BLaER1 (cell line): Measurements from ENCODE around the gene NTM.

Experiments used
- H3K27ac ChIP-seq: shearing (Covaris generic); formaldehyde crosslinking; 2 replicates; pipeline ENCODE4 v1.8.1; 2022
- H3K27me3 ChIP-seq: shearing (Covaris generic); formaldehyde crosslinking; 2 replicates; pipeline ENCODE4 v1.8.1; 2022
- H3K36me3 ChIP-seq: shearing (Covaris generic); formaldehyde crosslinking; 2 replicates; pipeline ENCODE4 v1.8.1; 2022
- H3K4me1 ChIP-seq: shearing (Covaris generic); formaldehyde crosslinking; 2 replicates; pipeline ENCODE4 v1.8.1; 2022
- H3K4me2 ChIP-seq: shearing (Covaris generic); formaldehyde crosslinking; 2 replicates; pipeline ENCODE4 v1.8.1; 2022
- H3K4me3 ChIP-seq: shearing (Covaris generic); formaldehyde crosslinking; 2 replicates; pipeline ENCODE4 v1.8.1; 2022
- H3K9ac ChIP-seq: shearing (Covaris generic); formaldehyde crosslinking; 2 replicates; pipeline ENCODE4 v1.8.1; 2022
- H3K9me3 ChIP-seq: shearing (Covaris generic); formaldehyde crosslinking; 2 replicates; pipeline ENCODE4 v1.8.1; 2022
- H4K20me1 ChIP-seq: shearing (Covaris generic); formaldehyde crosslinking; 2 replicates; pipeline ENCODE4 v1.8.1; 2022
- Cebpa-rat ChIP-seq: shearing (Covaris generic); IDR thresholded peaks from 2 replicates; pipeline ENCODE4 v1.8.1; 2022

NTM gene

GRCh38 chr11:131618201-131618600 is 247.8 kb downstream of the NTM start:
- H3K9ac ChIP-seq, result no peak overlapping the region

GRCh38 chr11:131622193-131622592 is 251.8 kb downstream of the NTM start:
- no peak overlapping the region for H3K4me2 ChIP-seq
- no peak overlapping the region for H3K9ac ChIP-seq
- no peak for TF ChIP-seq Cebpa-rat
- no peaks in the 10 kb centered on the region for H3K9me3 ChIP-seq
- no peaks in the 10 kb centered on the region for H4K20me1 ChIP-seq
- H3K4me1 ChIP-seq, result no peaks in the 10 kb centered on the region
- H3K4me3 ChIP-seq, result no peak overlapping the region
- no peak overlapping the region for H3K27ac ChIP-seq
- H3K36me3 ChIP-seq, result no peaks in the 10 kb centered on the region
- peaks cover 9% of the 10 kb centered on the region; the same call in 1 of the 2 replicates for H3K27me3 ChIP-seq

More at GRCh38 chr11:131618201-131618600, 247.8 kb downstream of the NTM start:
- no peak for TF ChIP-seq Cebpa-rat
- Histone ChIP-seq H3K27ac (no peak overlapping the region), H3K4me1 (no peaks in the 10 kb centered on the region), H3K4me2 (no peak overlapping the region), H3K9me3 (no peaks in the 10 kb centered on the region), H3K36me3 (no peaks in the 10 kb centered on the region), H3K4me3 (no peak overlapping the region), H3K27me3 (no peaks in the 10 kb centered on the region), H4K20me1 (no peaks in the 10 kb centered on the region)

- Histone ChIP-seq H3K27ac (no peak overlapping the region), H3K9me3 (no peaks in the 10 kb centered on the region), H4K20me1 (no peaks in the 10 kb centered on the region), H3K27me3 (peaks cover 16% of the 10 kb centered on the region; the same call in 1 of the 2 replicates), H3K4me1 (no peaks in the 10 kb centered on the region), H3K36me3 (no peaks in the 10 kb centered on the region), H3K4me3 (no peak overlapping the region), H3K9ac (no peak overlapping the region), H3K4me2 (no peak overlapping the region)
- TF ChIP-seq Cebpa-rat, result no peak
These were observed 254.1 kb downstream of the NTM start for GRCh38 chr11:131624531-131624930.

GRCh38 chr11:131626788-131627187 is 256.4 kb downstream of the NTM start:
- H3K4me2 ChIP-seq, result no peak overlapping the region
- no peaks in the 10 kb centered on the region for H3K4me1 ChIP-seq
- no peak overlapping the region for H3K4me3 ChIP-seq
- H3K27ac ChIP-seq, result no peak overlapping the region
- no peaks in the 10 kb centered on the region for H3K36me3 ChIP-seq
- peaks cover 16% of the 10 kb centered on the region; the same call in 1 of the 2 replicates for H3K27me3 ChIP-seq
- no peaks in the 10 kb centered on the region for H3K9me3 ChIP-seq
- H4K20me1 ChIP-seq, result no peaks in the 10 kb centered on the region
- no peak overlapping the region for H3K9ac ChIP-seq
- TF ChIP-seq Cebpa-rat, result no peak

GRCh38 chr11:131628739-131629138 is 258.3 kb downstream of the NTM start:
- Histone ChIP-seq H3K27me3 (peaks cover 16% of the 10 kb centered on the region; the same call in 1 of the 2 replicates), H3K4me2 (no peak overlapping the region), H3K4me1 (no peaks in the 10 kb centered on the region), H3K9me3 (peaks cover 5% of the 10 kb centered on the region; the same call in 1 of the 2 replicates), H3K27ac (no peak overlapping the region), H3K9ac (no peak overlapping the region), H3K36me3 (no peaks in the 10 kb centered on the region), H3K4me3 (no peak overlapping the region), H4K20me1 (no peaks in the 10 kb centered on the region)
- TF ChIP-seq Cebpa-rat, result no peak

- H3K27me3 ChIP-seq, result peaks cover 16% of the 10 kb centered on the region; the same call in 1 of the 2 replicates
- H4K20me1 ChIP-seq, result no peaks in the 10 kb centered on the region
- H3K36me3 ChIP-seq, result no peaks in the 10 kb centered on the region
- no peak overlapping the region for H3K27ac ChIP-seq
- TF ChIP-seq Cebpa-rat, result no peak
- no peaks in the 10 kb centered on the region for H3K4me1 ChIP-seq
- no peak overlapping the region for H3K4me2 ChIP-seq
- H3K9ac ChIP-seq, result no peak overlapping the region
- no peak overlapping the region for H3K4me3 ChIP-seq
- H3K9me3 ChIP-seq, result peaks cover 5% of the 10 kb centered on the region; the same call in 1 of the 2 replicates
These were observed 259.6 kb downstream of the NTM start for GRCh38 chr11:131629925-131630540.

GRCh38 chr11:131632971-131633370 is 262.6 kb downstream of the NTM start:
- H3K4me3 ChIP-seq, result no peak overlapping the region
- peaks cover 5% of the 10 kb centered on the region; the same call in 1 of the 2 replicates for H3K9me3 ChIP-seq
- H4K20me1 ChIP-seq, result no peaks in the 10 kb centered on the region
- H3K27me3 ChIP-seq, result 0 out of 2 replicates have a peak, but pooled peaks cover under 1% of the 10 kb centered on the region
- no peak for TF ChIP-seq Cebpa-rat
- H3K4me1 ChIP-seq, result 0 out of 2 replicates have a peak, but pooled peaks cover 5% of the 10 kb centered on the region
- no peaks in the 10 kb centered on the region for H3K36me3 ChIP-seq
- H3K9ac ChIP-seq, result no peak overlapping the region
- H3K27ac ChIP-seq, result no peak overlapping the region
- no peak overlapping the region for H3K4me2 ChIP-seq

- H3K9me3 ChIP-seq, result peaks cover 5% of the 10 kb centered on the region; the same call in 1 of the 2 replicates
- no peak overlapping the region for H3K4me3 ChIP-seq
- no peaks in the 10 kb centered on the region for H4K20me1 ChIP-seq
- H3K36me3 ChIP-seq, result no peaks in the 10 kb centered on the region
- 0 out of 2 replicates have a peak, but pooled peaks cover 5% of the 10 kb centered on the region for H3K4me1 ChIP-seq
- no peaks in the 10 kb centered on the region for H3K27me3 ChIP-seq
- H3K4me2 ChIP-seq, result no peak overlapping the region
- TF ChIP-seq Cebpa-rat, result no peak
- H3K9ac ChIP-seq, result no peak overlapping the region
- no peak overlapping the region for H3K27ac ChIP-seq
These were observed 263.7 kb downstream of the NTM start for GRCh38 chr11:131633921-131634715.

GRCh38 chr11:131637469-131638175 is 267.2 kb downstream of the NTM start:
- 0 out of 2 replicates have a peak, but pooled peaks cover 5% of the 10 kb centered on the region for H3K4me1 ChIP-seq
- TF ChIP-seq Cebpa-rat, result no peak

More at GRCh38 chr11:131637469-131638175, 267.2 kb downstream of the NTM start:
- Histone ChIP-seq H3K4me2 (no peak overlapping the region), H3K9ac (no peak overlapping the region), H3K36me3 (no peaks in the 10 kb centered on the region), H4K20me1 (no peaks in the 10 kb centered on the region), H3K27me3 (no peaks in the 10 kb centered on the region), H3K4me3 (no peak overlapping the region), H3K9me3 (no peaks in the 10 kb centered on the region), H3K27ac (no peak overlapping the region)
